ENCODE results near the gene MYRFL.

DNA sequence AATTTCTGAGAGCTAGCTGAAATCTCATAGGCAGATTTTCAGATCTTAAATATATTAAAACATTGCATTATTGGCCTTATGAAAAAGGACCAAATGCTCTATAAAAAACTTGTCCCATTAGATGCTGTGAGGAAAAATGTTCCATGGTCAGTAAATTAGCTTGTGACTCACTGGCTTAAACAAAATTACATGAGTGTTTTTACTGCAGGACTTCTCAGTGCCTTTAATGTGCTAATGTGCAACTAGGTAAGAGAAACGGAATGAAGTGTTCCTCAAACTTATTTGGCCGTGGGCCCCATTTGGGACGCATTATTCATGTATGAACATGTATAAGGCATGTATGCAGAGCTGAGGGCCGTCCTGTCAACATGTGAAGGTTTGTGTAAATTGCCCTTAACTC, 41.7 kb downstream of the MYRFL start:
- TF ChIP-seq, protein P1, sequence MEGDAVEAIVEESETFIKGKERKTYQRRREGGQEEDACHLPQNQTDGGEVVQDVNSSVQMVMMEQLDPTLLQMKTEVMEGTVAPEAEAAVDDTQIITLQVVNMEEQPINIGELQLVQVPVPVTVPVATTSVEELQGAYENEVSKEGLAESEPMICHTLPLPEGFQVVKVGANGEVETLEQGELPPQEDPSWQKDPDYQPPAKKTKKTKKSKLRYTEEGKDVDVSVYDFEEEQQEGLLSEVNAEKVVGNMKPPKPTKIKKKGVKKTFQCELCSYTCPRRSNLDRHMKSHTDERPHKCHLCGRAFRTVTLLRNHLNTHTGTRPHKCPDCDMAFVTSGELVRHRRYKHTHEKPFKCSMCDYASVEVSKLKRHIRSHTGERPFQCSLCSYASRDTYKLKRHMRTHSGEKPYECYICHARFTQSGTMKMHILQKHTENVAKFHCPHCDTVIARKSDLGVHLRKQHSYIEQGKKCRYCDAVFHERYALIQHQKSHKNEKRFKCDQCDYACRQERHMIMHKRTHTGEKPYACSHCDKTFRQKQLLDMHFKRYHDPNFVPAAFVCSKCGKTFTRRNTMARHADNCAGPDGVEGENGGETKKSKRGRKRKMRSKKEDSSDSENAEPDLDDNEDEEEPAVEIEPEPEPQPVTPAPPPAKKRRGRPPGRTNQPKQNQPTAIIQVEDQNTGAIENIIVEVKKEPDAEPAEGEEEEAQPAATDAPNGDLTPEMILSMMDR (IDR thresholded peaks at IDR 0.05): no peak
- no peak for TF ChIP-seq POLR2A (IDR thresholded peaks at IDR 0.05)
